H9 (cell line): ENCODE data around the gene TMEM221. TPM values are rescaled to one million over a fixed set of nuclear protein-coding genes. Genes with fewer than 3 reads are reported as not detected.

ENCODE experiments used
- DNase-seq: peaks from one replicate; pipeline ENCODE4 v3.0.0-alpha.2; 2017
- H2AFZ ChIP-seq: one replicate; pipeline ENCODE4 v1.6.1; 2013; ENCODE audit warnings: mild to moderate bottlenecking, low read length, control low read depth, moderate library complexity
- H2AK5ac ChIP-seq: 2 replicates; pipeline ENCODE4 v1.6.1; 2013; ENCODE audit warnings: low read length, control low read depth, mixed read lengths; ENCODE audit not compliant: insufficient read length
- H2BK120ac ChIP-seq: one replicate; pipeline ENCODE4 v1.6.1; 2013; ENCODE audit warnings: low read depth, mild to moderate bottlenecking, low read length, control low read depth, inconsistent platforms; ENCODE audit not compliant: poor library complexity, severe bottlenecking
- H2BK12ac ChIP-seq: 2 replicates; pipeline ENCODE4 v1.6.1; 2013; ENCODE audit warnings: low read length, control low read depth, mixed read lengths, low read depth; ENCODE audit not compliant: insufficient read length
- H2BK15ac ChIP-seq: 2 replicates; pipeline ENCODE4 v1.6.1; 2013; ENCODE audit warnings: low read depth, low read length, control low read depth
- H2BK20ac ChIP-seq: one replicate; pipeline ENCODE4 v1.6.1; 2013; ENCODE audit warnings: low read depth, mild to moderate bottlenecking, low read length, control low read depth, inconsistent platforms; ENCODE audit not compliant: poor library complexity, severe bottlenecking
- H2BK5ac ChIP-seq: 2 replicates; pipeline ENCODE4 v1.6.1; 2013; ENCODE audit warnings: low read length, control low read depth, mixed read lengths; ENCODE audit not compliant: insufficient read length
- H3K14ac ChIP-seq: 2 replicates; pipeline ENCODE4 v1.6.1; 2013; ENCODE audit warnings: low read length, control low read depth; ENCODE audit not compliant: insufficient read depth
- H3K18ac ChIP-seq: 2 replicates; pipeline ENCODE4 v1.6.1; 2013; ENCODE audit warnings: low read depth, mild to moderate bottlenecking, mixed read lengths, low read length, control low read depth; ENCODE audit not compliant: insufficient read length
- H3K23ac ChIP-seq: 2 replicates; pipeline ENCODE4 v1.6.1; 2013; ENCODE audit warnings: low read length, control low read depth, mixed read lengths, low read depth; ENCODE audit not compliant: insufficient read length
- H3K23me2 ChIP-seq: 2 replicates; pipeline ENCODE4 v1.6.1; 2013; ENCODE audit warnings: low read depth, mild to moderate bottlenecking, mixed read lengths, low read length, control low read depth; ENCODE audit not compliant: insufficient read length, poor library complexity, severe bottlenecking
- H3K27ac ChIP-seq: 2 replicates; pipeline ENCODE4 v1.5.1; 2013; ENCODE audit warnings: low read length, control low read depth, mixed read lengths, low read depth; ENCODE audit not compliant: insufficient read length
- H3K27me3 ChIP-seq: 2 replicates; pipeline ENCODE4 v1.6.1; 2013; ENCODE audit warnings: low read length, control low read depth, inconsistent platforms; ENCODE audit not compliant: insufficient read depth
- H3K4ac ChIP-seq: 2 replicates; pipeline ENCODE4 v1.6.1; 2013; ENCODE audit warnings: low read depth, mild to moderate bottlenecking, control low read depth, inconsistent platforms, low read length, moderate library complexity
- H3K4me1 ChIP-seq: 2 replicates; pipeline ENCODE4 v1.6.1; 2013; ENCODE audit warnings: low read length, control low read depth, inconsistent platforms; ENCODE audit not compliant: insufficient read depth
- H3K4me2 ChIP-seq: 2 replicates; pipeline ENCODE4 v1.6.1; 2013; ENCODE audit warnings: low read length, control low read depth, mixed read lengths; ENCODE audit not compliant: insufficient read length, insufficient read depth
- H3K56ac ChIP-seq: 2 replicates; pipeline ENCODE4 v1.6.1; 2013; ENCODE audit warnings: low read depth, mild to moderate bottlenecking, mixed read lengths, low read length, control low read depth; ENCODE audit not compliant: insufficient read length
- H3K79me1 ChIP-seq: 2 replicates; pipeline ENCODE4 v1.6.1; 2013; ENCODE audit warnings: low read depth, mild to moderate bottlenecking, moderate library complexity, low read length, control low read depth, inconsistent platforms; ENCODE audit not compliant: insufficient read depth, poor library complexity, severe bottlenecking
- H3K79me2 ChIP-seq: 2 replicates; pipeline ENCODE4 v1.6.1; 2013; ENCODE audit warnings: low read length, control low read depth, inconsistent platforms; ENCODE audit not compliant: insufficient read depth
- H3K9ac ChIP-seq: 2 replicates; pipeline ENCODE4 v1.6.1; 2013; ENCODE audit warnings: low read length, control low read depth, mixed read lengths; ENCODE audit not compliant: insufficient read length; ENCODE audit errors: extremely low read depth
- H3K9me3 ChIP-seq: one replicate; pipeline ENCODE4 v1.6.1; 2013; ENCODE audit warnings: low read depth, low read length, inconsistent platforms; ENCODE audit not compliant: control insufficient read depth
- H3T11ph ChIP-seq: one replicate; pipeline ENCODE4 v1.6.1; 2013; ENCODE audit warnings: mild to moderate bottlenecking, low read length, control low read depth, inconsistent platforms
- H4K20me1 ChIP-seq: one replicate; pipeline ENCODE4 v1.6.1; 2013; ENCODE audit not compliant: control insufficient read depth, insufficient read length, insufficient read depth
- H4K5ac ChIP-seq: 2 replicates; pipeline ENCODE4 v1.6.1; 2013; ENCODE audit warnings: low read depth, mild to moderate bottlenecking, mixed read lengths, low read length, control low read depth; ENCODE audit not compliant: insufficient read length
- H4K8ac ChIP-seq: replicated peaks from 2 replicates; pipeline ENCODE4 v1.6.1; 2013; ENCODE audit warnings: low read length, control low read depth, mixed read lengths, low read depth; ENCODE audit not compliant: insufficient read length
- H4K91ac ChIP-seq: 2 replicates; pipeline ENCODE4 v1.6.1; 2013; ENCODE audit warnings: low read depth, mild to moderate bottlenecking, moderate library complexity, mixed read lengths, low read length, control low read depth; ENCODE audit not compliant: insufficient read length
- H3K27ac Mint-ChIP-seq, 3 experiments: 2 replicates in 2 of 3; 3 replicates in 1 of 3; pipeline ENCODE4 v1.8.0; 2020 to 2021; ENCODE audit warnings: mixed read lengths in 3 of 3, mild to moderate bottlenecking in 1 of 3, moderate library complexity in 1 of 3
- H3K27me3 Mint-ChIP-seq: 2 replicates; pipeline ENCODE4 v1.8.0; 2021; ENCODE audit warnings: low read depth, mild to moderate bottlenecking, moderate library complexity, mixed read lengths
- H3K36me3 Mint-ChIP-seq, 3 experiments: 2 replicates in 2 of 3; 3 replicates in 1 of 3; pipeline ENCODE4 v1.8.0; 2020 to 2021; ENCODE audit warnings: low read depth in 3 of 3, mixed read lengths in 3 of 3; ENCODE audit not compliant: insufficient read depth in 1 of 3
- H3K4me1 Mint-ChIP-seq, 2 experiments: 2 replicates each; pipeline ENCODE4 v1.8.0; 2020; ENCODE audit warnings: mixed read lengths in 2 of 2
- H3K4me3 Mint-ChIP-seq, 2 experiments: 2 replicates in 1 of 2; 3 replicates in 1 of 2; pipeline ENCODE4 v1.8.0; 2020 to 2021; ENCODE audit warnings: mild to moderate bottlenecking in 2 of 2, mixed read lengths in 2 of 2, moderate library complexity in 1 of 2
- H3K9me3 Mint-ChIP-seq, 2 experiments: 2 replicates in 1 of 2; 3 replicates in 1 of 2; pipeline ENCODE4 v1.8.0; 2020; ENCODE audit warnings: mild to moderate bottlenecking in 2 of 2, mixed read lengths in 2 of 2, moderate library complexity in 1 of 2
- WGBS: extraction: QIAGEN DNeasy Blood & Tissue Kit; methylation state at CpG from one replicate; pipeline ENCODE4 v1.1.7; 2013; ENCODE audit warnings: missing lambda C conversion rate, low lambda C conversion rate, mixed read lengths; ENCODE audit not compliant: insufficient read length; ENCODE audit errors: extremely low coverage; 5-methylcytosine and 5-hydroxymethylcytosine counted together
- total RNA-seq: library from RNA; stranded (reverse); gene quantifications from 2 replicates; pipeline ENCODE4 v1.2.1, GENCODE V29; 2021
- TF ChIP-seq, protein P1 (sequence below): fragments of 200-600 bp; sonication (generic); conservative IDR thresholded peaks from 3 replicates; pipeline ENCODE4 v1.8.0; 2021; ENCODE audit warnings: antibody characterized with exemption, mild to moderate bottlenecking

TMEM221 gene
- total RNA-seq, 1 experiment from 2014 or later = 1.4 TPM

- Mint-ChIP-seq H3K4me1 (peaks cover 19 to 28% of the 10 kb centered on the region in 2 experiments), H3K36me3 (no peaks in the 10 kb centered on the region; a peak in 1 of 7 replicates), H3K27ac (peak within 1 kb of the TSS; percentile 97 to 99 (median 98)), H3K4me3 (peak within 1 kb of the TSS; percentile 87 to 95), H3K9me3 (no peaks in the 10 kb centered on the region; a peak in 2 of 5 replicates), H3K27me3 (peaks cover 41% of the 10 kb centered on the region)
- WGBS = no CpG with 5 or more reads among the region's 67 CpGs
- Histone ChIP-seq H3K4me2 (peak within 1 kb of the TSS; percentile 75), H3K23ac (no peak within 1 kb of the TSS), H2BK12ac (no peak within 1 kb of the TSS), H3K9ac (peak within 1 kb of the TSS; percentile 42), H3K56ac (no peak within 1 kb of the TSS), H4K8ac (no peak within 1 kb of the TSS), H4K20me1 (no peaks in the 10 kb centered on the region), H3K79me2 (no peaks in the 10 kb centered on the region), H3K4ac (no peak within 1 kb of the TSS), H3K23me2 (peaks cover 17% of the 10 kb centered on the region), H3K27ac (no peak within 1 kb of the TSS), H2BK15ac (no peak within 1 kb of the TSS; the same call in 1 of the 2 replicates), H4K5ac (no peak within 1 kb of the TSS), H3K14ac (no peak within 1 kb of the TSS), H3K18ac (no peak within 1 kb of the TSS), H3T11ph (no peak within 1 kb of the TSS), H3K79me1 (no peaks in the 10 kb centered on the region), H2BK5ac (no peak within 1 kb of the TSS), H4K91ac (no peak within 1 kb of the TSS), H2AFZ (peak within 1 kb of the TSS; percentile 90), H3K9me3 (no peaks in the 10 kb centered on the region), H2AK5ac (no peak within 1 kb of the TSS), H3K27me3 (peaks cover 5% of the 10 kb centered on the region; the same call in 1 of the 2 replicates), H2BK120ac (no peak within 1 kb of the TSS), H3K4me1 (no peaks in the 10 kb centered on the region), H2BK20ac (no peak within 1 kb of the TSS)
- DNase-seq = peak; percentile 99
- TF ChIP-seq, protein P1, sequence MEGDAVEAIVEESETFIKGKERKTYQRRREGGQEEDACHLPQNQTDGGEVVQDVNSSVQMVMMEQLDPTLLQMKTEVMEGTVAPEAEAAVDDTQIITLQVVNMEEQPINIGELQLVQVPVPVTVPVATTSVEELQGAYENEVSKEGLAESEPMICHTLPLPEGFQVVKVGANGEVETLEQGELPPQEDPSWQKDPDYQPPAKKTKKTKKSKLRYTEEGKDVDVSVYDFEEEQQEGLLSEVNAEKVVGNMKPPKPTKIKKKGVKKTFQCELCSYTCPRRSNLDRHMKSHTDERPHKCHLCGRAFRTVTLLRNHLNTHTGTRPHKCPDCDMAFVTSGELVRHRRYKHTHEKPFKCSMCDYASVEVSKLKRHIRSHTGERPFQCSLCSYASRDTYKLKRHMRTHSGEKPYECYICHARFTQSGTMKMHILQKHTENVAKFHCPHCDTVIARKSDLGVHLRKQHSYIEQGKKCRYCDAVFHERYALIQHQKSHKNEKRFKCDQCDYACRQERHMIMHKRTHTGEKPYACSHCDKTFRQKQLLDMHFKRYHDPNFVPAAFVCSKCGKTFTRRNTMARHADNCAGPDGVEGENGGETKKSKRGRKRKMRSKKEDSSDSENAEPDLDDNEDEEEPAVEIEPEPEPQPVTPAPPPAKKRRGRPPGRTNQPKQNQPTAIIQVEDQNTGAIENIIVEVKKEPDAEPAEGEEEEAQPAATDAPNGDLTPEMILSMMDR = no peak
Observed at GRCh38 chr19:17470068-17470841, 21.8 kb upstream of the TMEM221 start, which contains the start of gene SLC27A1. Gene SLC27A1, plus strand, starts transcription at chr19:17470524. Its CDS starts 17 bp downstream, at chr19:17470541.
